ENCODE results near the gene FETUB.

Gene FETUB, protein sequence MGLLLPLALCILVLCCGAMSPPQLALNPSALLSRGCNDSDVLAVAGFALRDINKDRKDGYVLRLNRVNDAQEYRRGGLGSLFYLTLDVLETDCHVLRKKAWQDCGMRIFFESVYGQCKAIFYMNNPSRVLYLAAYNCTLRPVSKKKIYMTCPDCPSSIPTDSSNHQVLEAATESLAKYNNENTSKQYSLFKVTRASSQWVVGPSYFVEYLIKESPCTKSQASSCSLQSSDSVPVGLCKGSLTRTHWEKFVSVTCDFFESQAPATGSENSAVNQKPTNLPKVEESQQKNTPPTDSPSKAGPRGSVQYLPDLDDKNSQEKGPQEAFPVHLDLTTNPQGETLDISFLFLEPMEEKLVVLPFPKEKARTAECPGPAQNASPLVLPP

DNA sequence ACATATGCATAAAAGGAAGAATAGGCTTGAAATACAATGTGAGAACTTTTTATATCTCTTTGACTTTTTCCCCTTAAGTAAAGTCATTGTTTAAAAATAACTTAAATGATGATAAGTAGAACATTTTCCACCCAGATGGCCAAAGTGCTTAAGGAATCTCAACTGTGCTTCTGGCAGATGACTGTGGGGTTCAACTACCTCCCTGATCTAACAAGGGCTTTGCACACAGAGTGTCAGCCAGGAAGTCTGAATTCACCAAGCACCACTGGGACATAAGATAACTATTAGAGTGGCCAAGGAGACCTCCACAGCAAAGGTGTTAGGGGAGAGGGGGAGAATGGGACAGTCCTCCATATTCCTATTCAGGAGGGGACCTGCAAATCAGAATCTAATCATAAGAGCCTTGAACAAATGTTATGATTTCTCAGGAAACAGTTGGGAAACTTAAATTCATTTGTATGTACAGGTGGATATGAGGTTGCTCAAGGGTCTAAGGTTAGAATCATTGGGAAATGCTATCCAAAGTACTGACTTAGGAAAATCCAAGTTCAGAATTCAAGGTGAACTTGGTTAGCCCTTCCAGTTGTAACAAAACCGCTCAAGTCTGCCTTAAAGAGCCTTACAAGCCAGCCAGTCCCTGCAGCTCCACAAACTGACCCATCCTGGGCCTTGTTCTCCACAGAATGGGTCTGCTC, at the start of gene FETUB:
Gene FETUB, plus strand, starts transcription at position 622 of the 695 bp plus-strand sequence. Its CDS starts 62 bp downstream, at position 684.
- DNase-seq = no peak

DNA sequence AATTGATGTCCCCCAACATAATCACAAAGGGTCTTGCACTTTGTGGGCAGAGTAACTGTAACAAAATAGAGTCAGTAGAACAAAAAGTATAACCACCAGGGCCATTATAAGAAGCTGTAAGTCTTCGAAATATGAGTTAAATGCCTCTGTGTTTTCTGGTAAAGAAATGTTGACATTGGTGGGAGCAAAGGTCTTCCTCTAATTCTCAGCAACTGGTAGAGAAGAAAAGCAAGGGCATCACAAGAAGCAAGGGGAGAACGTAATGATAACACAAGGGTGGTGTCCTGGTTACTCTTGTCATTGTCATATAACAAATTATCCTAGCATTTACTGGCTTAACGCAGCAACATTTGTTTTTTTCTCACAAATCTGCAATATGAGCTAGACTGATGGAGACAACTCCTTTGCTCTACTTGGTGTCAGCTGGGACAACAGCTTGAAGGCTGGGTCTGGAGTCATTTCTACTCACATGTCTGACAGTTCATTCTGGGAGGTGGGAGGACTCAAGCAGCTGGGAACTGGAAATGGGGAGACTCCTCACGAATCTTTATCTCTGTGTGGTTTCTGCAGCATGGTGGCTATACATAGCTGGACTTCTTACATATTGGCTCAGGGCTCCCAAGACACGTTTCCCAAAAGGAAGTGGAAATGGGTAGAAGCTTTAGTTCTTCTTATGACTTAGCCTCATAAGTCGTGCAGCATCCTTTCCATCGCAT, 49.5 kb upstream of the FETUB start:
- no peak for DNase-seq

DNA sequence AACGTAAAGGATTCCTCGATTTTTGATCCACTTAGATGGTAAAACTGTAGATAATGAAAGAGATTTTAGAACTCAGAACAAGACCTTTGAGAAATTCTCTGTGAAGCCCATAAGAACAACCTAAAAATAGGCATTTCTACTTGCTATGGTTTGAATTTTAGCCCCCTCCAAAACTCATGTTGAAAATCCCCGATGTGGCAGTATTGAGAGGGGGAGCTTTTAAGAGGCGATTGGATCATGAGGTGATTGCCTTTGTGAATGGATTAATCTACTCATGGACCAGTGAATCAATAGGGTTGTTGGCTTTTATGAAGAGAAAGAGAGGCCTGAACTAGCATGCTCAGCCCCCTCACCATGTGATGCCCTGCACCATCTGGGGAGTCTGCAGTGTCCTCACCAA, 47.5 kb upstream of the FETUB start:
- DNase-seq = no peak

DNA sequence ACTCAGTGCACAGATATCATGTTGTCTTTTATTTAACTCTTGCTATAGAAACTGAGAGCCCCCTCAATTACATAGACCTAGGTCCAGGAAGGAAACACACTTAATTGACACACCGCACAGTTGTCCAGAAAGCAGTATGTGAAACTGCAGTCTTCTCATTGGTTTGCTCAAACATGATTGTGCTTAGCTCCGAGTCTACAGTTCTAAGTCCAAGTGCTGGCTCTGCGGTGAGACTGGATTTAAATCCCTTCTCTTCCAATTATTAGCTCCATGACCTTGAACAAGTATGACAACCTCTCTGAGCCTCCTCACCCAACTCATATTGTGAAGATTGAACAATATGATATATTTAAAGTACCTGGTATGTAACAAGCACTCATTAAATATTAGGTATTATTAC, 46.3 kb upstream of the FETUB start:
- DNase-seq = no peak

DNA sequence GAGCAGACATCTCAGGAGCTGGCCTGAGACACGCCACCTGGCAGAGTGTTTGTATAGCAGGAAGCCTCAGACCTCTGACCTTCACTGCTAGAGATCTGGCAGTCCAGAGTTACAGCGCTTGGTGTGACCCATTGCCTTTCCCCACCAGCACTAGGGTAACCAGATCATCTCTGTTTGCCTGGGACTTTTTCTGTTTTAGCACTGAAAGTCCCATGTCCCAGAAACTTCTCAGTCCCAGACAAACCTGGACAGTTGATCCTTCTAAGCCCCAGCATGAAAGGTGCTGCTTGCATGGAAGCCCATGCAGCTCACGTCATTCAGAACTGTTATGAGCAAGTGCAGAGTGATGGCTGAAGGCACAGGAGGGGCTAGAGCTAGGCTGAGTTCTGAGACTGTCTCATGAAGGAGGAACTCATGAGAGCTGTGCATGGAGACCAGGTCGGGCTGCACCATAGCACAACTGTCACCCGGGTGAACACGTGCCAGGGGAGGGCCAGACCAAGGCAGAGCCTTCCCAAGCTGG, 45.5 kb upstream of the FETUB start:
- DNase-seq = no peak

DNA sequence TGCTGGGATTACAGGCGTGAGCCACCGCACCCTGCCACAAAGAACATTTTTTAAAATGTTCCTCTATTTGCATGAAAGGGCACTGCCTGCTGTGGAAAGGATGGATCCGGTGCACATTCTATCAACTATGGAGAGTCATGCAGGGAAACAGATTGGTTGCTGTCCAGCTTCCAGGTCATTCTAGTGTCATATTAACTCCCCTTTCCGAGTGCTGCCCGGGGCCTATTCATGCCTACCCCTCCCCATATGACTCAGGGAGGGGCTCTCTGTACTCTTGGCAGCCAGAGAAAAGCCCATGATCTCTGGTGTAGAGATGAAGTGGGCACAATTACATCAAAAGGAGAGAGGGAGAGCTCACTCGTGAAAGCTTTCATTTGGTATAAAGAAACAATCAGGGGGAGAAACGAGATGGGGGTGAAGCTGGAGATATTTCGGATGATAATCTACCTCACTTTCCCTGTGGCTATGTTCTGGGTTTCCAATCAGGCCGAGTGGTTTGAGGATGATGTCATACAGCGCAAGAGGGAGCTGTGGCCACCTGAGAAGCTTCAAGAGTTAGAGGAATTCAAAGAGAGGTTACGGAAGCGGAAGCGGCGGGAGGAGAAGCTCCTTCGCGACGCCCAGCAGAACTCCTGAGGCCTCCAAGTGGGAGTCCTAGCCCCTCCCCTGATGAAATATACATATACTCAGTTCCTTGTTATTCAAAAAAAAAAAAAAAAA, 43.5 kb upstream of the FETUB start:
- no peak for DNase-seq

DNA sequence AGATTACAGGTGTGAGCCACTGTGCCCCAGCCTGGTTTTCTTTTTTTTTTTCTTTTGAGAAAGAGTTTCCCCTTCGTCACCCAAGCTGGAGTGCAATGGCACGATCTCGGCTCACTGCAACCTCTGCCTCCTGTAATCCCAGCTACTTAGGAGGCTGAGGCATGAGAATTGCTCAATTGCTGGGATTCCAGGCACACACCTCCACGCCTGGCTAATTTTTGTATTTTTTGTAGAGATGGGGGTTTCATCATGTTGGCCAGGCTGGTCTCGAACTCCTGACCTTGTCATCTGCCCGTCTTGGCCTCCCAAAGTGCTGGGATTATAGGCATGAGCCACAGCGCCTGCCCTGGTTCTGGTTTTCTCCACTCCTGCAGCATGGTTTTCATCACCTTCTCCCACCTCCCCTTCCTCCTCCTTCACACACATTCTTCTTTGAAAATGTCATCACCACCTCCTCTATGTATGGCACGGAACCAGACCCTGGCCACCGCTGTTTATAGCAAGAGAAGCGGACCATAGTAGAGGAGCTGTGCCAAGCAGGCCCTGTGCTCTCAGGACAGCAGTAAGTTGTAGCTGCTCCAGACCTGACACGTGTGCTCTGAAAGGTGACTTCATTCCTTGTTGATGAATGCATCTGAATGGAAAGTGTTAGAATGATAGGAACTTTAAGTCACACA, 42.0 kb upstream of the FETUB start:
- no peak for DNase-seq

DNA sequence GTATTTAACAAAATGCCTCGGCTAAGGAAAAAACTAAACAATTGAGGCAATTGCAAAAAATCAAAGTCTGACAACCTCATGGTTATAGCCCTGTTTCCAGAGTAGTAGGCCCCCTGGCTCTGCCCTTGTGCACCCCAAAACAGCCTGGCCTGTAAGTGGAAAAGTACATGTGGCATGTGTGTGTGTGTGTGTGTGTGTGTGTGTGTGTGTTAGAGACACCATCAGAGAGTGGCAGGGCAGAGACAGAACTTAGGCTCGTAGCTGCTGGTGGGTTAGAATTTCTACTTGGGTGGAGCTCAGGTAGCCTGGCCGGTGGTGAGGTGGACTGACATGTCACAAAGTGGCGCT, 41.4 kb upstream of the FETUB start:
- no peak for DNase-seq

DNA sequence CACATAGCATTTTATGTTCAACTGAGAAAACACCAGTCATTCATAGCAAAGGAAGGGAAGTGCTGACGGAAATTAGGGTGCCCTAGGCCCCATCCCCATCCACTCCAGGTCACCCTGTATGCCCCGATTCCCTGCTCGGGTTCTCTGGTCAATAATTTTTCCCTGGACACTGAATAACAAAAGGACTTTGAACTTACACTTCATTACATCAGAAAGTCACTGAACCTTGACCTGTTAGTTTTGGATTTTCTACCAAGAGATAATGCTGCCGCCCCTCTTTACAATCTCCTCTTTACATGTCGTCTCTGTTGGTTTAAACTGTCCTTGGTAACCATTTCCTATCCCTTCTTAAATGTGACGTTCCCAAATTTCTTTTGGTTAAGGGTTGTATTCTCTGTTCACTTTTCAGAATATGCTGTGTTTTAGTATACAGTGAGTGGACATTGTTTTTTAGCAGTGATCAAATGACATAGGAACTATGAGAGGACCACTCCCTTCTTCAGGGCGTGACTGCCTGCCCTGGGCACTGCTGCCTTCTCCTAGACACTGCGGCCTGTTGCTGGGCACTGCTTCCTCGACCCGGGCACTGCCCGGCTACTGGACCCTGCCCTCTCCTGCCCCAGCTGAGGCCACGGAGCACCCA, 40.9 kb upstream of the FETUB start:
- DNase-seq = no peak

DNA sequence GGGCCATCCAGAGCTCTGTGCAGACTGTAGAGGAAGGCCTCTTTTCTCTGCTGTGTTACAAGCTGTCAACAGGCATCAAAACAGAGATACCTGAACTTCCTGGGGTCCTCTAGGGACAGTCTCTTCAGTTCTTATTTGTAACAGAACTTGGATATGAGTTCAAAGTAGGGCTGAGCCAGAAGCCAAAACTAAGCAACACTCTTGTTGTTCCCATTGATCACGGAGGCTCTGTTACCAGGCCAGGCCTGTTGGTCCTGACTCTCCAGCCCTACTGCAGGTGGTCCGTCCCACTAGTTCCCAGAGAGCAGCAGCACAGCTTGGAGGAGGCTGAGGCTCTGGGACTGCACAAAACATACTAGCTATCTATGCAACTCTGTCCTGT, 40.4 kb upstream of the FETUB start:
- no peak for DNase-seq

DNA sequence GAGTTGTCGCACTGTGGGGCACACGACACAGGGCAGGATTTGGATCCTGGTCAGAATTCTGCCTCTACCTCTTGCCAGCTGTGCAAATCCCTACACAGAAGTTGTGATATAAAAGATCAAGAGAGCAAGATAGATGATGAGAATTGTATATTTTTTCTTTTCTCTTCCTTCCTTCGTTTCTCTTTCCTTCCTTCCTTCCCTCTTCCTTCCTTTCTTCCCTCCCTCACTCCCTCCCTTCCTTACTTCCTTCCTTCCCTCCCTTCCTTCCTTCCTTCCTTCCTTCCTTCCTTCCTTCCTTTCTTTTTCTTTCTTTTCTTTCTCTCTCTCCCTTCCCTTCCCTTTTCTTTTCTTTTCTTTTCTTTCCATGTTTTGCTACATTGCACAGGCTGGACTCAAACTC, 39.3 kb upstream of the FETUB start:
- DNase-seq = no peak

DNA sequence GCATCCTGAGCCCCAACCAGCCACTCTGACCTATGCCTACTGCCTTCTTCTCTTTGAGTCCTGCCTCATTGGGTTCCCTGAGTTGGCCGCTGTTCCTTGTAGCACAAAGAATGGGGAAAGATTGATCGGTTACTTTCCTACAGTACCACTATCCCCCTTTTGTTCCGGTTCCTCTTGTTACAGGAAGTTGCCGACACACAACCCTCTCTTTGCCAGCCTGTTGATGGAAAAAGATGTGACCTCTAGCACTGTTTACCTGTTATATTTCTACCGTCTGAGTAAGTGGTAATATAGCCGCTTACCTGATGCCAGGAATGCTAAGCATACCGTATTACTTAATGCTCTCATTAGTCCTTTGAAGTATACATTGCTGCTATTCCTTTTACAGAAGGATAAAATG, 37.0 kb upstream of the FETUB start:
- no peak for DNase-seq

DNA sequence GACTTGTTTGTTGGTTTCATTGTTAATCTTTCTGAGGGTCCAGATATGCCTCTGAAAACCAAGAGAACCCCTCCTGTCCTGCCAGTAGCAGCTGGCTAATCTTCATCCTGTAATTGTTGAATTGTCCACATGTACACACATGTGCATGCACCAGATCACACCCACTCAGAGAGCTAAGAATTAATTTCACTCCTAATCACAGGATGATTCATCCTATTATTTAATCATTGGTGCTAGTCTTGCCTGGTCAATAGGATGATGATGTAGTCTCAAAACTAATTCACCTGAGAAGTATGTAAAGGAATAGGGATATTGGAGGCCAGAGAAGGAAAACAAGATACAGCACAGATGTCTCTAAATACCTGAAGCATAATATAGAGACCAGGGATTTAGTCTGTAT, 35.1 kb upstream of the FETUB start:
- DNase-seq = no peak

DNA sequence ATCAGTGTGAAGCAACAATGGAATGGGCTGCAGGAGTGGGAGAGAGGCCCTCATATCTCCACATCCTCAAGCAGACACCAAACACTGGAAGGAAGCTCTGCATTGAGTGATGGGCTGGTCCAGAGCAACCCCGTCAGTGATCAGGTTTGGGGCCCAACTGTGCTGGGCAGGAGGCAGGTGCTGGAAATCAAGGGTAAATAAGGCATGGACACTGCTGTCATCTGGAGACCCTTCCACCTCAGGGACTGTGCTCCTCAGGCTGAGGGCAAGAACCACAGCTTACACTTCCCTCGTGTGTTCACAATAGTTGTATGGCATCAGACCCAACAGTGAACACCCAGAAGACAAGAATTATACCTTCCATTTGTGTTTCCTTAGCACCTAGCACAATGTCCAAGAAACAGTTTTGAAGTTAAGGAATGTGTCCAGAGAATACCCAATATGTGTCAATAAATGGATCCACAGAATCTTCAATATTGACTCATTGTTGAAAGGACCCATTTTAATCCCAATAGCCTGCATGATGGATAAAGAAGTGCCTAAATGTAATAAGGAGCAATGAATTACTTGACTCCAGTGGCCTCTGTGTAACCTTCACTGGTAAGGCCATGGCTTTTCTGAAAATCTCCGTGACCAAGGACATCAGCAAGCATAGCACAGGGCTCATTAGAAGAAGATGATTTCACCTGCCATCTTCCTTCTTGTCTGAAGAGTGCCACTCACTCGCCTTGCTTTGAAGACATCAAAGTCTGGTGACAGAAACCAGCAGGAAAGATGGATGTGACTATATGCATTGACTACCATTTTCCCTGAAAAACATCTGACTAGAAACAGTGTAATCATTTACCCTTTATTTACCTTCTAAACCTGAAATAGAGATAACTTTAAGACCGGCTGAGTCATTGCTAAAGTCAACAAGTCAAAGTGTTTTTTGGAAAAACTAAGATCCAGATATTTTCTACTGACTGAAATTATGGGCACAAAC, 34.3 kb upstream of the FETUB start:
- no peak for DNase-seq

DNA sequence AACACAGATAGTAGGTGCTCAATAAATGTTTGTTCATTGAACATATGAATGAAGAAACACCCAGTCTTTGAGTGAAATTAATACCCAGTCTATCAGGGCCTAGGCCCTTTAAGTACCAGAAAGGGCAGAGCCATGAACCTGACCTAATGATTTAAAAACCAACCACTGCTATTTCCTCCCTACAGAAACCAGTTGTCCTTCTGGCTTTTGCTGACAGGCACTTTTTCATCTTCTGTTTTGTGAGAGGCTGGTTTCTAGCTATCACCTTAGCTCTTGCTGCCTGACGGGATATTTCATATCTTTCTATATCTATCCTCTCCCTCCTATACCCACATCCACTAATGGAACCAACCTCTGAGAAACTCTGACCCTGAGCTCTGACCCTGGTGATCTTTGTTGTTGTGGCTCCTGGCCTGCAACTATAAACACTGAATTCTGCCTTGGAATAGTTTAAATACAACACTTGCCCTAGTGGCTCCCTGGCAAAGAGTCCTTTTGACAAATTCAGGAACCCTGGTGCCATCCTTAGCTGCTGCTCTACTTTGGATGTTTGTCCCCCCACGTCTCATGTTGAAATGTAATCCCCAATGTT, 31.5 kb upstream of the FETUB start:
- DNase-seq = no peak

DNA sequence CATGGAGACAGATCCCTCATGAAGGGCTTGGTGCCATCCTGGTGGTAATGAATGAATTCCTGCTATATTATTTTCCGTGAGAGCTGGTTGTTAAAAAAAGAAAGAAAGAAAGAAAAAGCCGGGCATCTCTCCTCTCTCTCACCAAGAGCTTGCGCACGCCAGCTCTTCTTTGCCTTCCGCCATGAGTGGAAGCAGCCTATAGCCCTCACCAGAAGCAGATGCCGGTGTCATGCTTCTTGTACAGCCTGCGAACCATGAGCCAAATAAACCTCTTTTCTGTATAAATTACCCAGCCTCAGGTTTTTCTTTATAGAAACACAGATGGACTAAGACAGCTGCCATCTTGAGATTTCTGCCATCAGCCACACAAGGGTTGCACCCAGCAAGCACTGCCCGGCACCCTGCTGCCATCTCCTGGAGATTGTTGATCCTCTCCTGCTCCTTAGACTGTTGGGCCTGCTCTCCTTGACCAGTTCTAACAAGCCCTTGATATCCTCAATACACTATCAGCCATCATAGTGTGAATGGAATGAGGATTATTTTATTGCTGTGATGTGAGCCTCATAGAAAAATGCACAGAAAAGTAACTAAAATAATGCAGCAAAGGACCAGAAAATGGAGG, 30.8 kb upstream of the FETUB start:
- DNase-seq = no peak

DNA sequence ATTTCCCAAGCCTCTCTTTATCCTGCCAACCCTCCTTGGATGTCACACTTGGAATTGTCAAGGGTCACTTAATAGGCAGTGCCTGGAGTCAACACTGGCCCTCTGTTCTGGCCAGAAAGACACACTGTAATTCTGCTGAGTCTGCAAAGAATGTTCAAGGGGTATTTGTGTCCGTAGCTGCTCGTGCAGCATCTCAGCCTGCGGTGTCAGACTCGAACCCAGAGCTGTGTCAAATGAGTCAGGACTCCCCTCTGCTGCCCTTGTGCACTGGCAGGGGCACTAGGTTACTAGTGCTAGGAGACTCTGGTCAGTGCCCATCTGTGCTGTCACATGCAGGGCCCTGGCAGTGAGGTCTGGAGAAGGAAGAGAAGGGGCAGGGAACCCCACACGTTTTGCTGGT, 28.1 kb upstream of the FETUB start:
- no peak for DNase-seq

DNA sequence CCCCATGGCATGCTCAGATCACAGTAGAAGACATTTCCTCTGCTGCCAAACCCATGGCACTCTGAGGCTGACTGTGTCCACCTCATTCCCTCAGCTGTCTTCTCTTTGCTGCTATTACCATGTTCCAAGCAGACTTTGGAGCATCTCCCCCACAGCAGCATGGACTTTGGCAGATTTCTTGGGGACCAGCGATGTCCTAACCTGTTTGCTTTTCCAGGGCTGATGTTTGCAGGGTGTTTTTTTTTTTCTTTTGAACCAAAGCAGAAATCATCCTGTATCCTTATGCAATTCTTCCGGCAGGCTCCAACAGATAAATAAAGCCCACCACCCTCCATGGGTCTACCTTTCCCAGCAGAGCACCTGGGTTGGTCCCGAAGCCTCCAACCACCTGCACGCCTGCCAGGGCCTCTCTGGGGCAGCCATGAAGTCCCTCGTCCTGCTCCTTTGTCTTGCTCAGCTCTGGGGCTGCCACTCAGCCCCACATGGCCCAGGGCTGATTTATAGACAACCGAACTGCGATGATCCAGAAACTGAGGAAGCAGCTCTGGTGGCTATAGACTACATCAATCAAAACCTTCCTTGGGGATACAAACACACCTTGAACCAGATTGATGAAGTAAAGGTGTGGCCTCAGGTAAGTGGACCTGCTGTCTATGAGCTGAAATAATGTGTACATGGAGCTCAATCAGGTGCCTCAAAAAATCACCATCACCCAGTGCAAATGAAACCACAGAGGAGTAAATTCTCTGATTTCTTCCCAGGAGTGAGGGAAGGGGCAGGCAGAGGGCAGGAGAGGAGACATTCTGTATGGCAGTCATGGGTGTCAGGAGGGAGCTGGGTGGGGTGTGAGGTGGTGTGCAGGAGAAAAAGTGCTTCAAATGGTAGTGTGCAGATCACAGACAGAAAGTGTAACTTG, 27.2 kb upstream of the FETUB start, which contains the start of gene AHSG:
Gene AHSG, plus strand, starts transcription at position 340 of the 916 bp plus-strand sequence. Its CDS starts 82 bp downstream, at position 422.
- no peak for DNase-seq
